Fibroblast of skin of right biceps (primary cell): ENCODE results near the gene CDADC1.

Experiments used
- DNase-seq: peaks from one replicate; pipeline ENCODE4 v3.0.0-alpha.2; 2013

CDADC1 gene

GRCh38 chr13:49247643-49248621, at the start of gene CDADC1:
Gene CDADC1 (plus strand): TSS chr13:49247925. CDS start chr13:49248038, 113 bp downstream.
- peak; percentile 94 for DNase-seq

- no peak for DNase-seq
Measured at GRCh38 chr13:49206641-49207040, 41.1 kb upstream of the CDADC1 start.

- DNase-seq = no peak
Measured at GRCh38 chr13:49208619-49209018, 39.1 kb upstream of the CDADC1 start.

GRCh38 chr13:49210114-49210513, 37.6 kb upstream of the CDADC1 start:
- DNase-seq = no peak

GRCh38 chr13:49210669-49211068, 37.1 kb upstream of the CDADC1 start:
- no peak for DNase-seq

GRCh38 chr13:49213539-49213938, 34.2 kb upstream of the CDADC1 start:
- no peak for DNase-seq

GRCh38 chr13:49213997-49214916, 33.5 kb upstream of the CDADC1 start:
- no peak for DNase-seq

GRCh38 chr13:49214917-49215376, 32.8 kb upstream of the CDADC1 start:
- DNase-seq = no peak

- DNase-seq = no peak
Measured at GRCh38 chr13:49216334-49216733, 31.4 kb upstream of the CDADC1 start.

GRCh38 chr13:49217962-49218492, 29.7 kb upstream of the CDADC1 start:
- DNase-seq = no peak

GRCh38 chr13:49218493-49219051, 29.2 kb upstream of the CDADC1 start:
- DNase-seq = no peak

- DNase-seq = peak; percentile 28
Measured at GRCh38 chr13:49219647-49220035, 28.1 kb upstream of the CDADC1 start.

- DNase-seq = no peak
Measured at GRCh38 chr13:49220036-49220855, 27.5 kb upstream of the CDADC1 start, which contains the start of gene MLNR. Gene MLNR (plus strand): TSS chr13:49220338. CDS start chr13:49220338, 0 bp downstream.

- no peak for DNase-seq
Measured at GRCh38 chr13:49220856-49221589, 26.7 kb upstream of the CDADC1 start.

GRCh38 chr13:49221590-49221965, 26.1 kb upstream of the CDADC1 start:
- DNase-seq = no peak

GRCh38 chr13:49225223-49226042, 22.3 kb upstream of the CDADC1 start:
- DNase-seq = no peak

- DNase-seq = no peak
Measured at GRCh38 chr13:49226613-49227012, 21.1 kb upstream of the CDADC1 start.

GRCh38 chr13:49234741-49235140, 13.0 kb upstream of the CDADC1 start:
- DNase-seq = no peak

- DNase-seq = no peak
Measured at GRCh38 chr13:49235856-49236431, 11.8 kb upstream of the CDADC1 start.

GRCh38 chr13:49238621-49239020, 9.1 kb upstream of the CDADC1 start:
- DNase-seq = no peak
